OCI-LY1 (cell line): ENCODE data around the gene CD3E.

Source experiments
- H2AFZ ChIP-seq: fragments of 200-600 bp; sonication (generic), shearing (Covaris generic); 2 replicates; pipeline ENCODE4 v1.6.0; 2014; ENCODE audit warnings: antibody characterized with exemption, mild to moderate bottlenecking, low read length
- H3F3A ChIP-seq: fragments of 200-600 bp; sonication (generic), shearing (Covaris generic); 2 replicates; pipeline ENCODE4 v1.6.0; 2014; ENCODE audit warnings: mild to moderate bottlenecking, antibody characterized with exemption, low read length, moderate library complexity; ENCODE audit not compliant: insufficient read depth
- H3K27ac ChIP-seq: fragments of 200-600 bp; sonication (generic); 2 replicates; pipeline ENCODE4 v1.5.1; 2014; ENCODE audit warnings: low read length, mixed run types, mild to moderate bottlenecking, low read depth; ENCODE audit not compliant: poor library complexity, severe bottlenecking
- H3K27me3 ChIP-seq: fragments of 200-600 bp; sonication (generic); 2 replicates; pipeline ENCODE4 v1.6.0; 2014; ENCODE audit warnings: antibody characterized with exemption, mild to moderate bottlenecking, low read length, moderate library complexity; ENCODE audit not compliant: insufficient read depth
- H3K36me3 ChIP-seq: fragments of 200-600 bp; sonication (generic); 2 replicates; pipeline ENCODE4 v1.6.1; 2014; ENCODE audit warnings: mild to moderate bottlenecking, antibody characterized with exemption, low read length, moderate library complexity, mixed read lengths; ENCODE audit not compliant: insufficient read depth
- H3K4me1 ChIP-seq: fragments of 200-600 bp; sonication (generic); 2 replicates; pipeline ENCODE4 v1.5.1; 2014; ENCODE audit warnings: mild to moderate bottlenecking, low read length, moderate library complexity; ENCODE audit not compliant: insufficient read depth, severe bottlenecking
- H3K4me2 ChIP-seq: fragments of 200-600 bp; sonication (generic), shearing (Covaris generic); 2 replicates; pipeline ENCODE4 v1.6.1; 2014; ENCODE audit warnings: low read length
- H3K4me3 ChIP-seq: fragments of 200-600 bp; sonication (generic); 2 replicates; pipeline ENCODE4 v1.5.1; 2014; ENCODE audit warnings: low read length, low read depth, mild to moderate bottlenecking, mixed read lengths; ENCODE audit not compliant: poor library complexity, severe bottlenecking
- H3K79me2 ChIP-seq: fragments of 200-600 bp; shearing (Covaris generic); 2 replicates; pipeline ENCODE4 v1.6.1; 2016; ENCODE audit warnings: mixed run types, low read length, mixed read lengths; ENCODE audit not compliant: insufficient read depth
- H3K9ac ChIP-seq: fragments of 200-600 bp; sonication (generic), shearing (Covaris generic); 2 replicates; pipeline ENCODE4 v1.6.1; 2014; ENCODE audit warnings: mild to moderate bottlenecking, low read length, mixed read lengths
- H3K9me2 ChIP-seq: fragments of 200-600 bp; sonication (generic), shearing (Covaris generic); 2 replicates; pipeline ENCODE4 v1.6.1; 2014; ENCODE audit warnings: low read depth, mild to moderate bottlenecking, low read length, mixed read lengths
- H3K9me3 ChIP-seq: fragments of 200-600 bp; shearing (Covaris generic); 2 replicates; pipeline ENCODE4 v1.6.1; 2014; ENCODE audit warnings: low read length, mixed read lengths
- H4K20me1 ChIP-seq: fragments of 200-600 bp; sonication (generic), shearing (Covaris generic); 2 replicates; pipeline ENCODE4 v1.6.0; 2016; ENCODE audit warnings: mild to moderate bottlenecking, low read length; ENCODE audit not compliant: insufficient read depth
- EZH2 ChIP-seq: fragments of 200-600 bp; sonication (generic), shearing (Covaris generic); IDR thresholded peaks from 2 replicates; pipeline ENCODE4 v1.8.0; 2017; ENCODE audit warnings: borderline replicate concordance, mixed run types, mild to moderate bottlenecking, antibody characterized with exemption, low read length, moderate library complexity, mixed read lengths
- TF ChIP-seq, protein P1 (sequence below): fragments of 200-600 bp; sonication (generic), shearing (Covaris generic); IDR thresholded peaks from 2 replicates; pipeline ENCODE4 v1.5.1; 2017; ENCODE audit warnings: mild to moderate bottlenecking, antibody characterized with exemption, low read length, moderate library complexity, mixed read lengths

The CD3E gene

DNA sequence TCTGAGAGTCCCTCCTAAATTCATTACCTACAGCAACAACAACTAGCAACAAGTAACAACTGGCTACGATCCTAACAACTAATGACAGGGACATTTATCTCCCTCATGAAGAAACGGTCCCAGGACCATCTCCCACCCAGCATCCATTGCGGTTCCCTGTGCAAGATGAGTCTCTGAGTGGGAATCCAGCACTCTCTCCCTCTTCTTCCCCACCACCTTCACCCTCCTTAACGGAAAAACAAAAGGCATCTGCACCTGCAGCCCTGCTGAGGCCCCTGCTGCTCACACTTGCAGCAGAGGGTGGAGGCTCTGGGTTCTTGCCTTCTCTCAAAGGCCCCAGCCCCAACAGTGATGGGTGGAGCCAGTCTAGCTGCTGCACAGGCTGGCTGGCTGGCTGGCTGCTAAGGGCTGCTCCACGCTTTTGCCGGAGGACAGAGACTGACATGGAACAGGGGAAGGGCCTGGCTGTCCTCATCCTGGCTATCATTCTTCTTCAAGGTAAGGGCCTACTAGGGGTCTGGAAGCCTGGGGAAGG lies 39.5 kb downstream of the CD3E start, which contains the start of gene CD3G:
Gene CD3G, plus strand, starts transcription at position 364 of the 535 bp plus-strand sequence. Its CDS starts 80 bp downstream, at position 444.
- no peaks in the 10 kb centered on the region for H3K9me3 ChIP-seq
- peaks cover 50% of the 10 kb centered on the region for H3K4me1 ChIP-seq
- H3K36me3 ChIP-seq, result no peaks in the 10 kb centered on the region
- H2AFZ ChIP-seq, result no peak within 1 kb of the TSS
- no peak for TF ChIP-seq EZH2
- TF ChIP-seq, protein P1, sequence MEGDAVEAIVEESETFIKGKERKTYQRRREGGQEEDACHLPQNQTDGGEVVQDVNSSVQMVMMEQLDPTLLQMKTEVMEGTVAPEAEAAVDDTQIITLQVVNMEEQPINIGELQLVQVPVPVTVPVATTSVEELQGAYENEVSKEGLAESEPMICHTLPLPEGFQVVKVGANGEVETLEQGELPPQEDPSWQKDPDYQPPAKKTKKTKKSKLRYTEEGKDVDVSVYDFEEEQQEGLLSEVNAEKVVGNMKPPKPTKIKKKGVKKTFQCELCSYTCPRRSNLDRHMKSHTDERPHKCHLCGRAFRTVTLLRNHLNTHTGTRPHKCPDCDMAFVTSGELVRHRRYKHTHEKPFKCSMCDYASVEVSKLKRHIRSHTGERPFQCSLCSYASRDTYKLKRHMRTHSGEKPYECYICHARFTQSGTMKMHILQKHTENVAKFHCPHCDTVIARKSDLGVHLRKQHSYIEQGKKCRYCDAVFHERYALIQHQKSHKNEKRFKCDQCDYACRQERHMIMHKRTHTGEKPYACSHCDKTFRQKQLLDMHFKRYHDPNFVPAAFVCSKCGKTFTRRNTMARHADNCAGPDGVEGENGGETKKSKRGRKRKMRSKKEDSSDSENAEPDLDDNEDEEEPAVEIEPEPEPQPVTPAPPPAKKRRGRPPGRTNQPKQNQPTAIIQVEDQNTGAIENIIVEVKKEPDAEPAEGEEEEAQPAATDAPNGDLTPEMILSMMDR, result no peak
- no peaks in the 10 kb centered on the region for H3K79me2 ChIP-seq
- H3K4me3 ChIP-seq, result peak within 1 kb of the TSS; percentile 46
- H3K27ac ChIP-seq, result peak within 1 kb of the TSS; percentile 75
- no peaks in the 10 kb centered on the region for H3K9me2 ChIP-seq
- no peaks in the 10 kb centered on the region for H4K20me1 ChIP-seq
- H3K4me2 ChIP-seq, result 0 out of 2 replicates have a peak within 1 kb of the TSS, but pooled peaks have one; percentile 11
- H3F3A ChIP-seq, result no peaks in the 10 kb centered on the region
- H3K27me3 ChIP-seq, result no peaks in the 10 kb centered on the region
- H3K9ac ChIP-seq, result peak within 1 kb of the TSS; percentile 41; the same call in 1 of the 2 replicates

DNA sequence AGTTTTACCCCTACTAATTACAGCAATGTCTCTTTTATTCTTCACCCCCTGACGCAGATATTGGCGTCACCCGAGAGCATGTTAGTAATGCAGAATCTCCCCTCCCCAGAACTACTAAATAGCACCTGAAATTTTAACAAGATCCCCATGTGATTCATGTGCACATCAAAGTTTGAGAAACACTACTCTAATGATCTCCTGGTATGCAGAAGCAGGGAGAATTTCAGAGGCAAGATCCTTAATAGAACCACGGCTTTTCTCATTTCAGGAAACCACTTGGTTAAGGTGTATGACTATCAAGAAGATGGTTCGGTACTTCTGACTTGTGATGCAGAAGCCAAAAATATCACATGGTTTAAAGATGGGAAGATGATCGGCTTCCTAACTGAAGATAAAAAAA lies 44.9 kb downstream of the CD3E start:
- TF ChIP-seq, protein P1, result no peak
- TF ChIP-seq EZH2, result no peak
- H3K79me2 ChIP-seq, result no peaks in the 10 kb centered on the region
- no peak overlapping the region for H3K4me2 ChIP-seq

DNA sequence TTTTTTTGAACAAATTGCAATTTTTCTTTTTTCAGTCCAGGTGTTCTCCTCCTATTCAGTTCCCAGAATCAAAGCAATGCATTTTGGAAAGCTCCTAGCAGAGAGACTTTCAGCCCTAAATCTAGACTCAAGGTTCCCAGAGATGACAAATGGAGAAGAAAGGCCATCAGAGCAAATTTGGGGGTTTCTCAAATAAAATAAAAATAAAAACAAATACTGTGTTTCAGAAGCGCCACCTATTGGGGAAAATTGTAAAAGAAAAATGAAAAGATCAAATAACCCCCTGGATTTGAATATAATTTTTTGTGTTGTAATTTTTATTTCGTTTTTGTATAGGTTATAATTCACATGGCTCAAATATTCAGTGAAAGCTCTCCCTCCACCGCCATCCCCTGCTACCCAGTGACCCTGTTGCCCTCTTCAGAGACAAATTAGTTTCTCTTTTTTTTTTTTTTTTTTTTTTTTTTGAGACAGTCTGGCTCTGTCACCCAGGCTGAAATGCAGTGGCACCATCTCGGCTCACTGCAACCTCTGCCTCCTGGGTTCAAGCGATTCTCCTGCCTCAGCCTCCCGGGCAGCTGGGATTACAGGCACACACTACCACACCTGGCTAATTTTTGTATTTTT lies 48.7 kb downstream of the CD3E start:
- no peak overlapping the region for H3K4me3 ChIP-seq

More for the DNA sequence above, 44.9 kb downstream of the CD3E start:
- H3K36me3 ChIP-seq, result no peaks in the 10 kb centered on the region
- H2AFZ ChIP-seq, result no peak overlapping the region
- H3K4me3 ChIP-seq, result no peak overlapping the region
- no peaks in the 10 kb centered on the region for H3K27me3 ChIP-seq
- no peaks in the 10 kb centered on the region for H4K20me1 ChIP-seq
- no peaks in the 10 kb centered on the region for H3K4me1 ChIP-seq
- no peaks in the 10 kb centered on the region for H3K9me2 ChIP-seq
- no peaks in the 10 kb centered on the region for H3K9me3 ChIP-seq
- H3K27ac ChIP-seq, result no peak overlapping the region
- no peaks in the 10 kb centered on the region for H3F3A ChIP-seq
- H3K9ac ChIP-seq, result no peak overlapping the region

More for the DNA sequence above, 48.7 kb downstream of the CD3E start:
- no peaks in the 10 kb centered on the region for H3K4me1 ChIP-seq
- TF ChIP-seq, protein P1, result peak; percentile 47
- TF ChIP-seq EZH2, result no peak
- no peaks in the 10 kb centered on the region for H3K27me3 ChIP-seq
- no peaks in the 10 kb centered on the region for H3F3A ChIP-seq
- no peak overlapping the region for H2AFZ ChIP-seq
- no peaks in the 10 kb centered on the region for H4K20me1 ChIP-seq
- H3K9ac ChIP-seq, result no peak overlapping the region
- no peaks in the 10 kb centered on the region for H3K9me2 ChIP-seq
- no peaks in the 10 kb centered on the region for H3K36me3 ChIP-seq
- no peak overlapping the region for H3K27ac ChIP-seq
- H3K9me3 ChIP-seq, result no peaks in the 10 kb centered on the region
- no peak overlapping the region for H3K4me2 ChIP-seq
- H3K79me2 ChIP-seq, result no peaks in the 10 kb centered on the region
